Right atrium auricular region (tissue), 2 donors: ENCODE results near the gene MGAT3. TPM values are rescaled to one million over a fixed set of nuclear protein-coding genes. Genes with fewer than 3 reads are reported as not detected.
A peak's percentile ranks its signal among the peaks of the same experiment; 100 is the strongest.
"Not testable (repeated sequence)": the region's sequence is repeated elsewhere in the genome, so short reads cannot be mapped to it uniquely, and the experiment has no call there.

ENCODE experiments used
- DNase-seq: peaks from one replicate; pipeline ENCODE4 v3.0.0-alpha.2; 2019; ENCODE audit warnings: low spot score
- H3K27ac ChIP-seq, 2 donors: fragments of 200-600 bp; sonication (generic); 1 replicate in 1 of 2; 2 replicates in 1 of 2; pipeline ENCODE4 v1.5.1; 2016 to 2019
- H3K27me3 ChIP-seq, 2 donors: fragments of 200-600 bp; sonication (generic); one replicate each; pipeline versions ENCODE4 v1.5.1 to v1.6.0; 2017 to 2019
- H3K36me3 ChIP-seq: fragments of 200-600 bp; sonication (generic); one replicate; pipeline ENCODE4 v1.5.1; 2016
- H3K4me1 ChIP-seq, 2 donors: fragments of 200-600 bp; sonication (generic); one replicate each; pipeline versions ENCODE4 v1.5.1 to v1.6.0; 2017 to 2019
- H3K4me3 ChIP-seq, 2 donors: fragments of 200-600 bp; sonication (generic); 1 replicate in 1 of 2; 2 replicates in 1 of 2; pipeline ENCODE4 v1.5.1; 2017 to 2019; ENCODE audit warnings: mild to moderate bottlenecking in 1 of 2, moderate library complexity in 1 of 2
- H3K9me3 ChIP-seq, 2 donors: fragments of 200-600 bp; sonication (generic); one replicate each; pipeline ENCODE4 v1.5.1; 2019
- CTCF ChIP-seq, 2 donors: fragments of 200-600 bp; sonication (generic); IDR thresholded peaks; one replicate each; pipeline ENCODE4 v1.5.1; 2019; ENCODE audit warnings: antibody characterized with exemption in 2 of 2
- total RNA-seq, 2 donors: library from RNA; depleted of rRNA; stranded (reverse); fragments of >200 nt; gene quantifications; one replicate each; pipeline ENCODE4 v1.1.0, GENCODE V29; 2016

The MGAT3 gene
- 10 to 100 TPM in 1 of 2 donors, 1 to 10 TPM in 1; 2.9 to 11.3 TPM for total RNA-seq

- Histone ChIP-seq H3K9me3 (no peaks in the 10 kb centered on the region), H3K4me1 (peaks cover 0 to 4% of the 10 kb centered on the region in 2 donors), H3K36me3 (no peaks in the 10 kb centered on the region), H3K27me3 (no peaks in the 10 kb centered on the region), H3K27ac (peak within 1 kb of the TSS; percentile 60 to 78), H3K4me3 (peak within 1 kb of the TSS; percentile 56 to 69)
- DNase-seq: no peak
- no peak for TF ChIP-seq CTCF (IDR thresholded peaks at IDR 0.05)
Observed at GRCh38 chr22:39456522-39457197, at the start of gene MGAT3. MGAT3 (plus strand) TSS chr22:39457012; CDS start chr22:39487348, 30,336 bp downstream.

- TF ChIP-seq CTCF (IDR thresholded peaks at IDR 0.05): no peak
- H3K9me3 ChIP-seq: no peaks in the 10 kb centered on the region
- H3K27me3 ChIP-seq: no peaks in the 10 kb centered on the region
- DNase-seq: no peak
- no peaks in the 10 kb centered on the region for H3K36me3 ChIP-seq
- H3K27ac ChIP-seq: no peak overlapping the region
- H3K4me3 ChIP-seq: no peak overlapping the region
- H3K4me1 ChIP-seq: peaks cover 0 to 16% of the 10 kb centered on the region in 2 donors
Observed at GRCh38 chr22:39408173-39408572, 48.6 kb upstream of the MGAT3 start.

GRCh38 chr22:39408807-39409206, 48.0 kb upstream of the MGAT3 start:
- Histone ChIP-seq H3K27me3 (no peaks in the 10 kb centered on the region), H3K36me3 (no peaks in the 10 kb centered on the region), H3K27ac (no peak overlapping the region), H3K4me3 (no peak overlapping the region), H3K4me1 (peaks cover 0 to 16% of the 10 kb centered on the region in 2 donors), H3K9me3 (no peaks in the 10 kb centered on the region)
- no peak for DNase-seq
- no peak for TF ChIP-seq CTCF (IDR thresholded peaks at IDR 0.05)

- no peak for DNase-seq
- no peaks in the 10 kb centered on the region for H3K9me3 ChIP-seq
- H3K36me3 ChIP-seq: no peaks in the 10 kb centered on the region
- no peak overlapping the region for H3K4me3 ChIP-seq
- peaks cover 0 to 20% of the 10 kb centered on the region in 2 donors for H3K4me1 ChIP-seq
- no peak for TF ChIP-seq CTCF (IDR thresholded peaks at IDR 0.05)
- H3K27me3 ChIP-seq: no peaks in the 10 kb centered on the region
- no peak overlapping the region for H3K27ac ChIP-seq
Observed at GRCh38 chr22:39409516-39410029, 47.2 kb upstream of the MGAT3 start.

- DNase-seq: no peak
- no peak for TF ChIP-seq CTCF (IDR thresholded peaks at IDR 0.05)
- H3K9me3 ChIP-seq: no peaks in the 10 kb centered on the region
- H3K36me3 ChIP-seq: no peaks in the 10 kb centered on the region
- H3K27ac ChIP-seq: no peak overlapping the region
- no peaks in the 10 kb centered on the region for H3K27me3 ChIP-seq
- H3K4me3 ChIP-seq: no peak overlapping the region
- peaks cover 0 to 20% of the 10 kb centered on the region in 2 donors for H3K4me1 ChIP-seq
Observed at GRCh38 chr22:39410264-39410663, 46.5 kb upstream of the MGAT3 start.

GRCh38 chr22:39411828-39412365, 44.9 kb upstream of the MGAT3 start:
- not testable (repeated sequence) for H3K27me3 ChIP-seq, DNase-seq, H3K27ac ChIP-seq, H3K9me3 ChIP-seq, H3K4me3 ChIP-seq
- H3K36me3 ChIP-seq: peaks cover 16% of the 10 kb centered on the region
- H3K4me1 ChIP-seq: peaks cover 0 to 26% of the 10 kb centered on the region in 2 donors

- H3K27me3 ChIP-seq, H3K27ac ChIP-seq, H3K4me3 ChIP-seq, H3K9me3 ChIP-seq, DNase-seq: not testable (repeated sequence)
- H3K4me1 ChIP-seq: peaks cover 0 to 26% of the 10 kb centered on the region in 2 donors
- peaks cover 28% of the 10 kb centered on the region for H3K36me3 ChIP-seq
Observed at GRCh38 chr22:39413204-39413603, 43.6 kb upstream of the MGAT3 start.
